Measurements from ENCODE around the gene FUBP3. TPM values are rescaled to one million over a fixed set of nuclear protein-coding genes. Genes with fewer than 3 reads are reported as not detected.
A peak's percentile ranks its signal among the peaks of the same experiment; 100 is the strongest.

FUBP3 gene
- total RNA-seq, 4 donors from 2014 or later: 71.7 to 83.9 (median 77.8) TPM

DNA sequence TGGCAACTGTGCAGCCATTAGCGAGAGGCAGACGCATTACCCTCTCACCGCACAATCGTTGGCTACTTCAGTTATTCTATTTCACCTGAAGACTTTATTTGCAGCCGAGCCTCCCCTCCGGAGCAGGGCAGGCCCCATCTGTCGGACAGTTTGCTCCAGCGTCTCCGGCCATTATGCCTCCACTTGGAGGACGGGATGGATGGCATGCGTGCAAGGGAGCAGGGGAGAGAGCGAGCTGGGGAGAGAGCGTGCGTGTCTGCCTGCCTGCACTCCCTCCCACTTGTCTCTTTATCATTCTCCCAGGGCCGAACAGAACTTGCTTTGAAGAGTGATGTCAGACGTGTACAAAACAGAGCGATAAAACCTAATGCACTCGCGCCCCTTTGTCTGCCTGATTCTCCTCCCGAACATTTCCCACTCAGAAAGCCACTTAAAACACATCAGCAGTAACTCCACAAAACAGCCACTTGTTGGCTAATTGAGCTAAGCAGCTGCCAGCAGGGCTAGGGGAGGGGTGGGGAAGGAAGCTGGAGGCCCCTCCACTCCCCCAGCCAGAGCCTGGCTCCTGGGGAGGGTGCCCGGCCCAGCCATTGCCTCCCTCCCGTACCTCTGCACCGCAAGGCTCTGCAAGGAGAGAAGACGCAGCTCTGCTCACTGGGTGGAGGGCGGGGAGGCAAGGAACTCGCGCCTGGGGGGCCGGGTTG, 43.4 kb upstream of the FUBP3 start:
- H3K4me1 ChIP-seq: peaks cover 6 to 10% of the 10 kb centered on the region in 2 donors
- WGBS, 2 donors: 8 to 14% methylated on average over 21 to 23 of the region's 28 CpGs
- H3K27me3 ChIP-seq: no peaks in the 10 kb centered on the region
- no peaks in the 10 kb centered on the region for H3K36me3 ChIP-seq
- H3K9me3 ChIP-seq: no peaks in the 10 kb centered on the region
- intact Hi-C loops (cut with DNase I): no loop called here
- no peak for TF ChIP-seq POLR2A (IDR thresholded peaks at IDR 0.05)
- TF ChIP-seq, protein P1, sequence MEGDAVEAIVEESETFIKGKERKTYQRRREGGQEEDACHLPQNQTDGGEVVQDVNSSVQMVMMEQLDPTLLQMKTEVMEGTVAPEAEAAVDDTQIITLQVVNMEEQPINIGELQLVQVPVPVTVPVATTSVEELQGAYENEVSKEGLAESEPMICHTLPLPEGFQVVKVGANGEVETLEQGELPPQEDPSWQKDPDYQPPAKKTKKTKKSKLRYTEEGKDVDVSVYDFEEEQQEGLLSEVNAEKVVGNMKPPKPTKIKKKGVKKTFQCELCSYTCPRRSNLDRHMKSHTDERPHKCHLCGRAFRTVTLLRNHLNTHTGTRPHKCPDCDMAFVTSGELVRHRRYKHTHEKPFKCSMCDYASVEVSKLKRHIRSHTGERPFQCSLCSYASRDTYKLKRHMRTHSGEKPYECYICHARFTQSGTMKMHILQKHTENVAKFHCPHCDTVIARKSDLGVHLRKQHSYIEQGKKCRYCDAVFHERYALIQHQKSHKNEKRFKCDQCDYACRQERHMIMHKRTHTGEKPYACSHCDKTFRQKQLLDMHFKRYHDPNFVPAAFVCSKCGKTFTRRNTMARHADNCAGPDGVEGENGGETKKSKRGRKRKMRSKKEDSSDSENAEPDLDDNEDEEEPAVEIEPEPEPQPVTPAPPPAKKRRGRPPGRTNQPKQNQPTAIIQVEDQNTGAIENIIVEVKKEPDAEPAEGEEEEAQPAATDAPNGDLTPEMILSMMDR (IDR thresholded peaks at IDR 0.05): no peak
- DNase-seq: peak; percentile 12 to 13
- no peak overlapping the region for H3K27ac ChIP-seq
- H3K4me3 ChIP-seq (replicated peaks in 1 of 3): no peak overlapping the region

DNA sequence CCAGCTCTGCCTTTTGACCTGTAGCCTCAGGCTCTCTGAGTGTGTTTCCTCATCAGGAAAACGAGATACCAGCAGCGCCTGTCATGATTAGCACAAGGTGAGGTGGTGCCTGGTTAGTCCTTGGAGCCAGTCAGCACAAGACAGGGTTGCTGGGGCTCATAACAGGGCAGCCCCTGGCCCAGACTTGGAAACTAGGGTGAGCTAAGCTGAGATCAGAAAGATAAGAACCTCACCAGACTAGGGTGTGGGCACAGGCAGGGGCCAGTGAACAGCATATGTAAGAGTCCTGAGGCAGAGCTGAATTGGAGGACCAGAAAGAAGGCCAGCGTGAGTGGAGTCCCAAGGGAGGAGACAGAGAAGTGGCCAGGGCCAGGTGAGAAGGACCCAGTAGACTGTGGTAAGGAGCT, 42.7 kb upstream of the FUBP3 start:
- Histone ChIP-seq H3K4me1 (peaks cover 6 to 10% of the 10 kb centered on the region in 2 donors), H3K4me3 (replicated peaks in 1 of 3) (no peak overlapping the region), H3K36me3 (no peaks in the 10 kb centered on the region), H3K9me3 (no peaks in the 10 kb centered on the region), H3K27ac (no peak overlapping the region), H3K27me3 (no peaks in the 10 kb centered on the region)
- WGBS, 2 donors: 71 to 88% methylated on average over 3 of the region's 3 CpGs
- DNase-seq: no peak
- TF ChIP-seq POLR2A (IDR thresholded peaks at IDR 0.05): no peak
- TF ChIP-seq, protein P1 (IDR thresholded peaks at IDR 0.05): no peak
- intact Hi-C loops (cut with DNase I): no loop called here

DNA sequence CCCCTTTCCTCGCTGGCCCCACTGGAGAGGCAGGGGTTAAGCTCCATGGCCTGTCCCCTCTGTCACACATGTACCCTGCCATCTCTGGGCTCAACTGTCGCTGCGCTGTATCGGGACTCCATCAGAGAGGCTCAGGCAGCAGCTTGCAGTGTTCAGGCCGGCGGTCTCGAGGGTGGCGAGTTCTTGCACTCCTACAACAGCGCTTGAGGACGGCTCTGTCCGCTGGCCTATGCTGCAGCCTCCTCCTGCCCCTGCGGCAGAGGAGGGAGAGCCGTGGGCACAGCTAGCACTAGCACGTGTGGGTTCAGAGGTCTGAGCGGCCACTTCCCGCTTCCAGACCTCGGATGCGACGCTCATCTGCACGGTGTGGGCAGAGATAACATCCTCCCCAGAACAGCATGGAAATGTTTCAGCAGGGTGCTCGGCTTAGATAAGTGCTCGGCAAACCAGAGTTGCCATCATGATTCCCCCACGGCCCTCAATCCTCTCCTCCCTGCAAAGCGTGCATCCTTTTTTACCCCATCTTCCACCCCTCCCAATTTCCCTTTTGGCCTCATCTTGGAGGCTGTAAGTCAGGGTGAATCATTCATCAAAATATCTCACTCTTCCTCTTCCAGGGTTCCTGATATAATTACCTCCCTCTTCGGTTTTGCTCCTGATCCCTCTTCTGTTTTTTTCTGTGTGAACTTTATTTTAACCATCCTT, 41.9 kb upstream of the FUBP3 start:
- no peak overlapping the region for H3K4me3 ChIP-seq (replicated peaks in 1 of 3)

DNA sequence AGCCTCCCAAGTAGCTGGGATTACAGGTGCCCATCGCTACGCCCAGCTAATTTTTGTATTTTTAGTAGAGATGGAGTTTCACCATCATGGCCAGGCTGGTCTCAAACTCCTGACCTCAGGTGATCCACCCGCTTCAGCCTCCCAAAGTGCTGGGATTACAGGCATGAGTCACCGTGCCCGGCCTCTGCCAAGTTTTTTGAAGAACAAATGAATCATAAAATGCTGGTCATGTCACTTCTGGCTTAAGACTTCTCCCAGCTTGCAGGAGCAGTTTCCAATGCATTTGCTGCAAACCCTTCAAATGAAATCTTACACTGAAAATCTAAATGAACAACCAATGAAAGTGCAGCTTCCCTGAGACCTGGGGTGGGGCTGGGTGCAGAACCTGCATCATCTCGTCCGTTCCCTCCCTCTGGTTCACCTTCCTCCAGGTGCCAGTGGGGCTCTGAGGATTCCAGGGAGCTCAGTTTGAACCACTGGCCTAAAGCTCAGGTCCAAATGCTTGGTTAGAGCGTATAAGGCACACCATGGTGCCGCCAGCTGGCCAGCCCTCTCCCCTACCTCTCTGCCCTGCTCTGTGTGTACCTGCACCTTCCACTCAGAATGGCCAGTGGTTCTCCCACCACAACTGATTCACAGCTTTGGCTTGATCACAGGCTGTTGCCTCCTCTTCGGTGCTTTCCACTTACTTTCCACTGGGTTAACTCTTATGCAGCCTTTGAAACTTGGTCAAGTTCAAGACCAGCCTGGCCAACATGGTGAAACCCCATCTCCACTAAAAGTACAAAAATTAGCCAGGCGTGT, 39.8 kb upstream of the FUBP3 start:
- no peak overlapping the region for H3K27ac ChIP-seq

More for the DNA sequence above, 41.9 kb upstream of the FUBP3 start:
- no peaks in the 10 kb centered on the region for H3K27me3 ChIP-seq
- no peak for DNase-seq
- peaks cover 6 to 10% of the 10 kb centered on the region in 2 donors for H3K4me1 ChIP-seq
- TF ChIP-seq, protein P1 (IDR thresholded peaks at IDR 0.05): no peak
- TF ChIP-seq POLR2A (IDR thresholded peaks at IDR 0.05): no peak
- no peak overlapping the region for H3K27ac ChIP-seq
- WGBS, 2 donors: 22 to 42% methylated on average over 23 to 25 of the region's 25 CpGs
- H3K9me3 ChIP-seq: no peaks in the 10 kb centered on the region
- intact Hi-C loops (cut with DNase I): no loop called here
- H3K36me3 ChIP-seq: no peaks in the 10 kb centered on the region

More for the DNA sequence above, 39.8 kb upstream of the FUBP3 start:
- no peaks in the 10 kb centered on the region for H3K27me3 ChIP-seq
- TF ChIP-seq POLR2A (IDR thresholded peaks at IDR 0.05): no peak
- TF ChIP-seq, protein P1 (IDR thresholded peaks at IDR 0.05): no peak
- H3K36me3 ChIP-seq: no peaks in the 10 kb centered on the region
- no peak for DNase-seq
- no peak overlapping the region for H3K4me3 ChIP-seq (replicated peaks in 1 of 3)
- 78 to 90% methylated on average over 9 to 11 of the region's 11 CpGs for WGBS, 2 donors
- intact Hi-C loops (cut with DNase I): no loop called here
- no peaks in the 10 kb centered on the region for H3K9me3 ChIP-seq
- peaks cover 6 to 10% of the 10 kb centered on the region in 2 donors for H3K4me1 ChIP-seq

Measured in thyroid gland (tissue), 4 donors.